ENCODE measurements around the gene SIPA1.

The SIPA1 gene, protein sequence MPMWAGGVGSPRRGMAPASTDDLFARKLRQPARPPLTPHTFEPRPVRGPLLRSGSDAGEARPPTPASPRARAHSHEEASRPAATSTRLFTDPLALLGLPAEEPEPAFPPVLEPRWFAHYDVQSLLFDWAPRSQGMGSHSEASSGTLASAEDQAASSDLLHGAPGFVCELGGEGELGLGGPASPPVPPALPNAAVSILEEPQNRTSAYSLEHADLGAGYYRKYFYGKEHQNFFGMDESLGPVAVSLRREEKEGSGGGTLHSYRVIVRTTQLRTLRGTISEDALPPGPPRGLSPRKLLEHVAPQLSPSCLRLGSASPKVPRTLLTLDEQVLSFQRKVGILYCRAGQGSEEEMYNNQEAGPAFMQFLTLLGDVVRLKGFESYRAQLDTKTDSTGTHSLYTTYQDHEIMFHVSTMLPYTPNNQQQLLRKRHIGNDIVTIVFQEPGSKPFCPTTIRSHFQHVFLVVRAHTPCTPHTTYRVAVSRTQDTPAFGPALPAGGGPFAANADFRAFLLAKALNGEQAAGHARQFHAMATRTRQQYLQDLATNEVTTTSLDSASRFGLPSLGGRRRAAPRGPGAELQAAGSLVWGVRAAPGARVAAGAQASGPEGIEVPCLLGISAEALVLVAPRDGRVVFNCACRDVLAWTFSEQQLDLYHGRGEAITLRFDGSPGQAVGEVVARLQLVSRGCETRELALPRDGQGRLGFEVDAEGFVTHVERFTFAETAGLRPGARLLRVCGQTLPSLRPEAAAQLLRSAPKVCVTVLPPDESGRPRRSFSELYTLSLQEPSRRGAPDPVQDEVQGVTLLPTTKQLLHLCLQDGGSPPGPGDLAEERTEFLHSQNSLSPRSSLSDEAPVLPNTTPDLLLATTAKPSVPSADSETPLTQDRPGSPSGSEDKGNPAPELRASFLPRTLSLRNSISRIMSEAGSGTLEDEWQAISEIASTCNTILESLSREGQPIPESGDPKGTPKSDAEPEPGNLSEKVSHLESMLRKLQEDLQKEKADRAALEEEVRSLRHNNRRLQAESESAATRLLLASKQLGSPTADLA

DNA sequence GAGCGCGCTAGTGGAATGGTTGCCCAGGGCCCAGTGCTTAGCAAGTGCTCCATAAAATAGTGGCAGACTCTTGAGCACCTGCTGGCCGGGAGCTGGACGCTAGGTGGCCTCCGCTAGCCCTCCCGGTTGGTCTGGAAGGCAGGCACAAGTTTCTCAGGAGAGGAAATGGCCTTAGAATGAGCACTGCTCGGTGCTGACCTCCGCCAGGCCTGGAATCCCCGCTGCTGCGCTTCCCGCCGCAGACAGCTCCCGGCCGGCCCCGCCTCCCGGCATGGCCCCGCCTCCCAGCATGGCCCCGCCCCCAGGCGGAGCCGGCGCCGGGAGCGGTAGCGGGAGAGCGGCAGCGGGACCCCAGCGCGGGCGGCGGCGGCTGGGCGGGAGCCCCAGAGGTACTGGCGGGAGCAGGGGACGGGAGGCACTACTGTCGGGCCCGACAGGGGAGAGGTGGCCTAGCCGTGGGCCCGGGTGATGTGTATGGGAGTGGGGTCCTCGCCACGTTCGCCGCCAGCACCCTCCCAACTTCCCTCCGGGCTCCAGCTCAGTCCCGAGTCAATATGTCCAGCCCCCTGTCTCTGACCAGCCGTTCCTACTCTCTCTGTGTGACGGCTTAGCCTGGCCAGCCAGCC lies at the start of gene SIPA1:
Gene SIPA1, plus strand, starts transcription at position 308 of the 626 bp plus-strand sequence. CDS start 2,821 bp downstream, outside the sequence.
- DNase-seq, result peak; percentile 84

DNA sequence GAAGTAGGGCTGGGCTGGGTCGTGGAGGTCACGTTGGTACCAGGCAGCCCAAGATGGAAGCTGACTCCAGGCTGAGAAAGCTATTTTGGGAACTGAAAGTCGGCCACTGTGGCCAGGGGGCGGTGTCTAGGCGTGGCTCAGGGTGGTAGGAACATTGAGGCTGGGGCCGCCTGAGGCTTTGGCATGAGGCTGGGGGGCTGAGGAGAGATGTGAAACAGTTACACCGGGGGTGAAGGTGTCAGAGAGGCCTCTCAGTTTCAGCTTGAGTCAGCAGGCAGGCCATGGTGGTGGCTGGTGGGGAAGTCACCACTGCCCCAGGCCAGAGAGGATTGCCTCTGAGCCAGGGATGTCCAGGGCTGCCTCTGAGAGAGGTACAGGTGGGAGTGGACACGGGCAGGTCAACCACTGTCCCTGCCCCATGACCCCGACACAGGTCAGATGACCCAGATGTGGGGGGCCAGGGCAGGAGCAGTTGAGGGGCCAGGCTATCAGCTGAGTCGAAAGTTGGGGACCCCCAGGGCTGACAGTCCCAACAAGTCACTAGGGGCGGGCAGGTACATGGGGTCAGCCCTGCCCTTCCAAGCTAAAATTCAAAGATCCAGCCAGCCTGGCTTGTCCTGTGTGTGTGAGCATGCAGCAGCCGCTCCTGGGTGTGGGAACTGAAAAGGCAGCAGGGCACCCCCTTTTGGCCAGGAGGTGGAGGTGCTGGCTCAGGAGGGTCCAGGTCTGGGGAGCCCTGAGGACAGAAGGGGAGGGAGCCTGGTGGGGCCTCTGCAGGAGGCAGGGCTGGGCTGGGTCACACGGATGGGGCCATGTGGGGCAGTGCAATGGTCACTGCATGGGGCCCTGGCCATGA lies 49.5 kb upstream of the SIPA1 start:
- DNase-seq, result peak; percentile 91

DNA sequence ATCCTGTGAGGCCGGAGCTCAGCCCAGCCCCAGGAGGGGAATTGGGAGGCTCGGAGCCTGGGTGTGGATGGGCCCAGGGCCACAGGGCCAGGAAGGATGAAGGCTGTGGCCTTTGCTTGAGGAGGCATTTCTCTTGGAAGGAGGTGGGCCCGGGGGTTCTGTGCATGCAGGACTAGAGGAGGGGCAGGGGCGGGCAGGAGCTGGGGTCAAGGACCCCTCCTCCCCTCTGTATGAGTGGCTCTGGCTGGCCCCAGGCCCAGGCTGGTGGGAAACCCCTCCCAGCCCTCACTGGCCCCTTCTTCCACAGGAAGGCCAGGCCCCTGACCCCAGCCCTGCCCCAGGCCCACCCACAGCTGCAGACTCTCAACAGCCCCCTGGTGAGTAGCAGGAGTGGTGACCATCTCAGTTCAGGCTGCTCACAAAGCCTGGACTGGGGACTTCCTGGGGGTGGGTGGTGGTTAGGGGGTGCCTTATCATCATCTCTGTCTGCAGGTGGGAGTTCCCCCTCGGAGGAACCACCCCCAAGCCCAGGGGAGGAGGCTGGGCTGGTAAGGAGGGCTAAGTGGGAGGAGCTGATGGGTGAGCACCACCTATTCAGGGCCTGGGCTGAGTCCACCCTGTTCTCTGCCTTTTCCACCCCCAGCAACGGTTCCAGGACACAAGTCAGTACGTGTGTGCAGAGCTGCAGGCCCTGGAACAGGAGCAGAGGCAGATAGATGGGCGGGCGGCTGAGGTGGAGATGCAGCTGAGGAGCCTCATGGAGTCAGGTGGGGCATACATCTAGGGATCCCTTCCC lies 48.3 kb upstream of the SIPA1 start:
- DNase-seq, result peak; percentile 89

- DNase-seq, result no peak
These were observed 47.6 kb upstream of the SIPA1 start for GRCh38 chr11:65590240-65590738.

DNA sequence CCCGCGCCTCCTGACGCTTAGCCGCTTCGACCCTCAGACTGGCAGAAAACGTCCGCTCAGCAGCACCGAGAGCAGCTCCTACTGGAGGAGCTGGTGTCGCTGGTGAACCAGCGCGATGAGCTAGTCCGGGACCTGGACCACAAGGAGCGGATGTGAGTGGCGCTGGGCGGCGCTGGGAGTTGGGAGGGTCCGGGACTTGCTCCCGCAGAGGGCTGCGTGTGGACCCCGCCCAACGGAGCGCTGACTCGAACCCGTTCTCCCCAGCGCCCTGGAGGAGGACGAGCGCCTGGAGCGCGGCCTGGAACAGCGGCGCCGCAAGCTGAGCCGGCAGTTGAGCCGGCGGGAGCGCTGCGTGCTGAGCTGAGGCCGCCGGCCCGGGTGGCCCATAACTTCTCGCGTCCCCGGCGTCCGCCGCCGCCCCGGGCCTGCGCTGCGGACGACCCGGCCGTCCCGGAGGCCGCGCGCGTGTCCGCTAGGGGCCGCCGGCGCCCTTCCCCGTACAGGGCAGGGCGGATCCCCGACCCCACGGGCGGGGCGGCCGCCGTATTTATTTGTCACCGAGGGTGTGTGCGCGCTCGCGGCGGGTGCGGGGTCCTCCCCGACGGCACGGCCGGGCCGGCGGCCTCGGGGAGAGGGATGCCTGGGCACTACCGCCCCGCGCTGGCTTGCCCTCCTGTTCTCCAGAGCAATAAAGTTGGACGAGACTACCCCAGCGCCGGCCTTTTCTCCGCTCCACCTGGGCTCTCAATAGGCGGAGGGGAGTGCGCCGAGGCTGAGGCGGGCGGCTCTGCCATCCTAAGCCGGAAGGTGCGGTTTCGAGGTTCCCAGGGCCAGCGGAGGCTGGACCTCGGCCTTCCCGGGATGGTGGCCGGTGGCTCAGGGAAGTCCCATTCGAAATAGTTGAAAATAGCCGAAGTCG lies 45.7 kb upstream of the SIPA1 start:
- DNase-seq, result no peak

DNA sequence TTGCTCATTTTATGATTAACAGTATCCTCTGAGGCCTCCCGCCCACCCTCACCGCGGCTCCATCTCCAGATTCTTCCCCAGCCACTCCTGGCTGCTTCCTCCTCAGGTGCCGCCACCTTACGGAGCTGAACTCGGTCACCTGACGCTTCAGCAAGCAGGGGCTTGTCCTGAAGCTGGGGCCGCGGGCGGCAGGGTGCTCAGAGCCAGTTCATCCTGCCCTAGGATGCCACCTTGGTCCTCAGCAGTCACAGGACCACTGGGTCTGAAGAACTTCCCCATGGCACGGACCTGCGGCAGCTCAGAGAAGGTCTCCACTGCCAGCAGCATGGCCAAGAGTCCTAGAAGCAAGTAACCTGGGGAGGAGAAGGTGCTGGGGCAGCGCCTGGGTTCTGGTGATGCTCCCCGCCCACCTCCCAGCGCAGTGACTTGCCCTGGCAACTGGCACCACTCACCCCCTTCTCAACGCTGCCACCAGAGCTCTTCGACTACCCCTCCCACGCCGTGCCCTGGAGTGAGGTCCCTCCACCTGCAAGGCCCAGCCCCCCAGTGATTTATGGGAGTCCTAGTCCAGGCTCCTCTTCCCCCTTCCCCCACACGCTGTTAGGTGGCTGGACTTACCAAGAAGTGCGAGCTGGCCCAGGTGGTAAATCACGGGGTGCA lies 44.9 kb upstream of the SIPA1 start:
- DNase-seq, result no peak

DNA sequence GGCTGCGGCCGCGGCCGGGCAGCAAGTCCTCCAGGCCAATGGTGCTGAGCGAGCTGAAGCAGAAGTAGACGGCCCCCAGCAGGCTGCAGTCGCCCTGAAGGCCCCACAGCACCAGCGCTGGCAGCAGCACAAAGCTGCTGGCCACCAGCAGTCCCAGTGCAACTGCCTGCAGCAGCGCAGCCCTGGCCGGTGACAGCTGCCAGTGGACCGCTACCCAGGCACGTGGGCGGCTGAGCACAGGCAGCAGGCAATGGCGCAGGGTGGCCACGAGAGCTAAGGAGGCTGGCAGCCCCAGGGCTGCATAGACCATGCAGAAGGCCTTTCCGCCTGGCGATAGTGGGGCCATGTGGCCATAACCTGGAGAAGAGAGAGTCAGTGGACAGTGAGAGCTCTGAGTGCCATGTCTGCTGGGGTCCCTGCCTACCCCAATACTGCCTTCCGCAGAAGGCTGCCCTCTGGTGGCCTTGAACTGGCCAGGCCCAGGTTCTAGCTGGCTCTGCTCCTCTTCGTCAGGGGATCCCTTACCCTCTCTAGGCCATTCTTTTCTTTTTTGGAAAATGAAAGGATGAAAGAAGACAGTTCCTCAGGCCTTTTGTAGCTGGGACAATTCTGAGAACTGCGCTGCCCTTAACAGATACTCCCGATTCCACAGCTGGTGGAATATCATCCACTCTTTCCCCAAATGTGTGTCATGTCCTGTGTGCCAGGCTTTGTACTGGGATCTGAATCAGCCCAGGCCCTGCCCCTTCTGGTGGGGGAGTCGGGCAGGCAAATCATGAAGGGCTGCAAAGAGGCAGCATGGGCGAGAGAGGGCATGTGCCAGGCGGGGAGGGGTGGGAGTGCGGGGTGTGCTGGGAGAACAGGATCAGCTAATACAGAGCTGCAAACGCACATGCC lies 44.1 kb upstream of the SIPA1 start:
- peak; percentile 77 for DNase-seq

DNA sequence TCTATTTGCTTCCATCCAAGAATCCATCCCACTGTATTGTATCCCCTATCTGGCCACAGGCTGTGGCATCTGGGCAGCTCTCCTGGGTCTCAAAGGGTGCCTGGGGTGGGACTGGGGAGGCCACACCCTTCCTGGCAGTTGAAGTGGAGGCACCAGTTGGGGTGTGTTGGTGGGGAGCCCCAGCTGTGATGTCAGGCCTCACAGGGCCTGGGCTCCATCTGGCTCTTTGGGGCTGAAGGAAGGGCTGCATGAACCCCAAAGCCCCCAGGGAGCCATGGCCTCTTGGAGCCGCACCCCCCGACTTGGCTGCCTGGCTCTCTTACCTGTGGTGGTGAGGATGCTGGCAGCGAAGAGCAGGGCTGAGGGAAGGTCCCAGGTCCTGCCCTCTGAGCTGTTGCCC lies 42.8 kb upstream of the SIPA1 start:
- peak; percentile 70 for DNase-seq

GRCh38 chr11:65595543-65596281 lies 42.2 kb upstream of the SIPA1 start, which contains the start of gene KCNK7:
Gene KCNK7, minus strand, starts transcription at chr11:65595800. Its CDS starts 28 bp downstream, at chr11:65595772.
- DNase-seq, result peak; percentile 58

DNA sequence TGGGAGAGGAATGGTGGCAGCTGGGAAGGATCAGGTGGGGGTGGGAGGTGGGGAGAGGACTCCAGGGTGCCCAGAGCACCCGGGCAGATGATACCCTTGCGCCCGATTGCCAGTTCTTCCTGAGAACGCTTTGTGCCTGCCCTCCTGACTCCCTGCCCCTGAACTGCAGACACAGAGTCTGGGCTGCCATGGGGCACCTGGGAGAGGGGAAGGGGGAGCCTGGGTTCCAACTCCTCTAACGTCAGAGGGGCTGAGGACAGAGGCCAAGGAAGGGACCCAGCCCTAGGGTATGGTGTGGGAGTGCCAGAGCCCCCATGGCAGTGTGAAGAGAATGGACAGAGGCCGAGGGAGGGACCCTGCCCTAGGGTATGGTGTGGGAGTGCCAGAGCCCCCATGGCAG lies 41.4 kb upstream of the SIPA1 start:
- DNase-seq, result no peak

- no peak for DNase-seq
These were observed 39.6 kb upstream of the SIPA1 start for GRCh38 chr11:65598258-65598699.

DNA sequence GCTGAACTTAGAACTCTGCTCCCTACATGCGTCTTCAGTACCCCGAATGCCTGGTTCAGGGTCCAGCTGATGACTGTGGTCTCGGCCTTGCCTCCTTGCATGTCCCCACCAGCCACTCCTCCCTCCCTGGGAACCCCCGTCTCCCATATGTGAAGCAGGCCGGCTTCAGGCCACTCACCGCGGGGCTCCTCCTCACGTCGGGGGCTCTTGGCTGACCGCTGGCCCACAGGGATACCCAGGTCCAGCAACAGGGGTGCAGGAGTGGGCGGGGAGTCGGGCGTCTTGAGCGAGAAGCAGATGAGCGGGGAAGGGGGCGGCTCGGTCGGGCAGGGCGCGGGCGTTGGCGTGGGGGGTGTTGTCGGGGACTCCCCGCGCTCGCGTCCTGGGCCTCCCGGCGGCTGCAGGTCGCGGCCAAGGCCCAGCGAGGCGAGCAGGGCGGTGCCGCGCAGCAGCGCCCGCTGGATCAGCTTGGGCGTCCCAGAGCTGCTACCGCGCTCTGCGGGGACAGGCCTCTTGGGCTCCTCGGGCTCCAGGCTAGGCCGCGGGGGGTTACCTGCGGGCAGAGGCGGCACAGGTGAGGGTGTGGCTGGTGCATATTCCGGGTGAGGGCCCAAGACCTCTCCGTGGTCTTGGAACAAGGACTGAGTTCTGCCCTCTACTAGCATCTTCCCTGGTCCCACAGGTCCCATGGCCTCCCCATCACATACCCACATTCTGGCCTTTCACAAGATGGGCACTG lies 38.5 kb upstream of the SIPA1 start:
- DNase-seq, result no peak

DNA sequence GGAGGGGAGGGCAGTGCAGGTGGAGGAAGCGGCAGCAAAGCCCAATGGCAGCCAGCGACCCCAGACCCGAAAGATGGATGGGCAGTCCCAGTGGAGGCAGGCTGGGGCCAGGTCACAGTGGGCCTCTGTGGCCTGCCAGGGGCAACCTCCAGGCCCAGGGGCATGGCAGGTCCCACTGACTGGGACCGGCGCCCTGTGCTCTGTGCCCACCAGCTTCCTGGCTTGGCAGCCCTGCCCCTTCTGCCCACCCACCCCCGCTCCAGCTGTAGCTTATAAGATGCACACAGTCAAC lies 38.0 kb upstream of the SIPA1 start:
- DNase-seq, result no peak

- no peak for DNase-seq
These were observed 33.6 kb upstream of the SIPA1 start for GRCh38 chr11:65604258-65604657.

GRCh38 chr11:65606876-65607613 lies 30.9 kb upstream of the SIPA1 start:
- DNase-seq, result peak; percentile 54

Measured in hematopoietic multipotent progenitor cell treated with erythropoietin and hydrocortisone succinate and interleukin-3 and kit ligand, for 4 days (in vitro differentiated cells).